ENCODE data around the gene OR51A2.
"Not testable (repeated sequence)": the region's sequence is repeated elsewhere in the genome, so short reads cannot be mapped to it uniquely, and the experiment has no call there.

OR51A2 gene

GRCh38 chr11:4955613-4956012 is at the start of gene OR51A2:
Gene OR51A2 (minus strand): TSS chr11:4955713. CDS start chr11:4955713, 0 bp downstream.
- DNase-seq: not testable (repeated sequence)

- no peak for DNase-seq
These were observed 49.1 kb upstream of the OR51A2 start for GRCh38 chr11:5004424-5005274.

GRCh38 chr11:4994551-4994950 is 39.0 kb upstream of the OR51A2 start, which contains the start of gene OR51L1:
Gene OR51L1 (plus strand): TSS chr11:4994851. CDS start chr11:4998983, 4,132 bp downstream.
- no peak for DNase-seq

GRCh38 chr11:4991060-4991459 is 35.5 kb upstream of the OR51A2 start:
- no peak for DNase-seq

GRCh38 chr11:4983841-4984240 is 28.3 kb upstream of the OR51A2 start:
- no peak for DNase-seq

GRCh38 chr11:4982678-4983077 is 27.2 kb upstream of the OR51A2 start:
- no peak for DNase-seq

- DNase-seq: no peak
These were observed 23.5 kb upstream of the OR51A2 start for GRCh38 chr11:4979036-4979435.

- no peak for DNase-seq
These were observed 19.9 kb upstream of the OR51A2 start for GRCh38 chr11:4975436-4975835.

- no peak for DNase-seq
These were observed 7.3 kb upstream of the OR51A2 start for GRCh38 chr11:4962816-4963215.

GRCh38 chr11:4960877-4961276 is 5.4 kb upstream of the OR51A2 start:
- no peak for DNase-seq

GRCh38 chr11:4957396-4957795 is 1.9 kb upstream of the OR51A2 start:
- DNase-seq: no peak

- no peak for DNase-seq
These were observed 8.0 kb downstream of the OR51A2 start, which contains the start of gene OR51A4 for GRCh38 chr11:4947505-4947904. Gene OR51A4 (minus strand): TSS chr11:4947605. CDS start chr11:4947100, 505 bp downstream.

GRCh38 chr11:4936745-4937144 is 18.8 kb downstream of the OR51A2 start:
- no peak for DNase-seq

- DNase-seq: no peak
These were observed 22.8 kb downstream of the OR51A2 start for GRCh38 chr11:4932751-4933150.

GRCh38 chr11:4926608-4927007 is 28.9 kb downstream of the OR51A2 start:
- DNase-seq: no peak

GRCh38 chr11:4924239-4924638 is 31.3 kb downstream of the OR51A2 start, which contains the start of gene OR51G1:
Gene OR51G1 (minus strand): TSS chr11:4924339. CDS start chr11:4924339, 0 bp downstream.
- DNase-seq: no peak

- DNase-seq: no peak
These were observed 33.2 kb downstream of the OR51A2 start for GRCh38 chr11:4922304-4922703.

GRCh38 chr11:4921796-4922195 is 33.7 kb downstream of the OR51A2 start:
- no peak for DNase-seq

- no peak for DNase-seq
These were observed 36.3 kb downstream of the OR51A2 start, which contains the start of gene OR51G2 for GRCh38 chr11:4919250-4919649. Gene OR51G2 (minus strand): TSS chr11:4919350. CDS start chr11:4915663, 3,687 bp downstream.

GRCh38 chr11:4916581-4916980 is 38.9 kb downstream of the OR51A2 start:
- no peak for DNase-seq

Measured in NCI-H2227 treated with DMSO at 0.1 percent for 48 hours (cell line).